ENCODE results near the gene GLYAT.

- no peak for TF ChIP-seq CTCF (IDR thresholded peaks at IDR 0.05; ENCODE audit: low read depth, low read length, poor library complexity, severe bottlenecking)
- no peak for TF ChIP-seq EZH2phosphoT487 (IDR thresholded peaks at IDR 0.05; ENCODE audit: borderline replicate concordance, low read length)
Observed at GRCh38 chr11:58685973-58686722, 45.6 kb downstream of the GLYAT start.

All from DOHH2 (cell line).